Immature natural killer cell (primary cell): ENCODE results near the gene GRID1. TPM values are rescaled to one million over a fixed set of nuclear protein-coding genes. Genes with fewer than 3 reads are reported as not detected.
"Not testable (repeated sequence)": the region's sequence is repeated elsewhere in the genome, so short reads cannot be mapped to it uniquely, and the experiment has no call there.

ENCODE experiments used
- DNase-seq, 3 donors: peaks; one replicate each; pipeline ENCODE4 v3.0.0; 2022; ENCODE audit warnings: mixed read lengths in 1 of 3
- H3K27ac Mint-ChIP-seq, 6 donors: one replicate each; pipeline ENCODE4 v1.8.0; 2020; ENCODE audit warnings: mixed read lengths in 6 of 6, mild to moderate bottlenecking in 5 of 6, inconsistent platforms in 4 of 6, moderate library complexity in 3 of 6
- H3K27me3 Mint-ChIP-seq, 3 donors: one replicate each; pipeline ENCODE4 v1.8.0; 2020 to 2021; ENCODE audit warnings: low read depth in 3 of 3, mild to moderate bottlenecking in 3 of 3, mixed read lengths in 3 of 3, moderate library complexity in 3 of 3, inconsistent platforms in 1 of 3
- H3K36me3 Mint-ChIP-seq, 3 donors: one replicate each; pipeline ENCODE4 v1.8.0; 2020; ENCODE audit warnings: mixed read lengths in 3 of 3, inconsistent platforms in 2 of 3, mild to moderate bottlenecking in 2 of 3
- H3K4me1 Mint-ChIP-seq, 2 donors: one replicate each; pipeline ENCODE4 v1.8.0; 2020; ENCODE audit warnings: inconsistent platforms in 2 of 2, mild to moderate bottlenecking in 2 of 2, mixed read lengths in 2 of 2, moderate library complexity in 1 of 2
- H3K4me3 Mint-ChIP-seq, 5 donors: one replicate each; pipeline ENCODE4 v1.8.0; 2020; ENCODE audit warnings: mild to moderate bottlenecking in 5 of 5, mixed read lengths in 5 of 5, inconsistent platforms in 3 of 5, moderate library complexity in 3 of 5
- H3K9me3 Mint-ChIP-seq, 6 donors: one replicate each; pipeline ENCODE4 v1.8.0; 2020; ENCODE audit warnings: mild to moderate bottlenecking in 6 of 6, mixed read lengths in 6 of 6, inconsistent platforms in 4 of 6, moderate library complexity in 3 of 6
- polyA plus RNA-seq, 3 donors: library from polyadenylated mRNA; unstranded; fragments of 300-500 nt; fragmentation: Illumina TruSeq; gene quantifications; one replicate each; pipeline ENCODE4 v1.2.3, GENCODE V29; 2021

The GRID1 gene
- polyA plus RNA-seq, 3 donors from 2014 or later, result not detected

DNA sequence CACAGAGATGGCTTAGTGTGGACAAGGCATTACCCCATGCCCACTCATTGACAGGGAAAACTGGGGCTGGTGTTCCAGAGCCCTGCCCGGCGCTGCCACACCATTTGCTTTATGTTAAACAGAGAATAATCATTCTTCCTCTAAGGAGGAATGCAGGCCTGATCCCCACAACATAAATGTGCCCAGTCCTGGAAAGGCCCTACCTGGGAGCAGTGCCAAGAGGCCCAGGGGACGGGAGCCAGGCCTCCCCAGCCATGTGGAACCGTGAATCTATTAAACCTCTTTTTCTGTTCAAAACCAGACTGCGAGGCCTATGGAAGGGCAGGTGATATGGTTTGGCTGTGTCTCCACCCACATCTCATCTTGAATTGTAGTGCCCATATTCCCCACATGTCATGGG is 264.1 kb downstream of the GRID1 start:
- Mint-ChIP-seq H3K27me3 (peaks cover 0 to 3% (median 2%) of the 10 kb centered on the region in 3 donors), H3K36me3 (no peaks in the 10 kb centered on the region), H3K4me3 (no peak overlapping the region), H3K9me3 (peaks cover 0 to 2% (median 0%) of the 10 kb centered on the region in 6 donors), H3K4me1 (no peaks in the 10 kb centered on the region), H3K27ac (no peak overlapping the region)
- DNase-seq, result no peak

DNA sequence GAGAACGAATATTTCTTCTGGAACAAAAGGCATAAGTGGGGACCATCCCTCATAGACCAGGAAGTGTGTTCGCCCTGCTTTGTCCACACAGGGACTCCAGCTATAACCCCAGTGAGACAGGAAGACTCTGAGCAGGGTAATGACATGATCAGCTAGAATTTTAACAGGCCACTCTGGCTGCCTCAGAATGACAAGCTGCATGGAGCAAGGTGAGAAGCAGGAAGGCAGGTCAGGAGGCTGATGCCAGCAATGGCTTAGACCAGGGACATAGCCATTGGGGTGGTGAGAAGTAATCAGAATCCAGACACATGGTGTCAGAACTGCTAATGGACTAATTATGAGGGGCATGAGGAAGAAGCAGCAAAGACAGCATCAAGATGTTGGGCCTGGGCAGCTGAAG is 264.6 kb downstream of the GRID1 start:
- H3K27ac Mint-ChIP-seq, result no peak overlapping the region
- no peak for DNase-seq
- peaks cover 0 to 2% (median 0%) of the 10 kb centered on the region in 6 donors for H3K9me3 Mint-ChIP-seq
- no peaks in the 10 kb centered on the region for H3K4me1 Mint-ChIP-seq
- H3K36me3 Mint-ChIP-seq, result no peaks in the 10 kb centered on the region
- peaks cover 0 to 3% (median 0%) of the 10 kb centered on the region in 3 donors for H3K27me3 Mint-ChIP-seq
- H3K4me3 Mint-ChIP-seq, result no peak overlapping the region

DNA sequence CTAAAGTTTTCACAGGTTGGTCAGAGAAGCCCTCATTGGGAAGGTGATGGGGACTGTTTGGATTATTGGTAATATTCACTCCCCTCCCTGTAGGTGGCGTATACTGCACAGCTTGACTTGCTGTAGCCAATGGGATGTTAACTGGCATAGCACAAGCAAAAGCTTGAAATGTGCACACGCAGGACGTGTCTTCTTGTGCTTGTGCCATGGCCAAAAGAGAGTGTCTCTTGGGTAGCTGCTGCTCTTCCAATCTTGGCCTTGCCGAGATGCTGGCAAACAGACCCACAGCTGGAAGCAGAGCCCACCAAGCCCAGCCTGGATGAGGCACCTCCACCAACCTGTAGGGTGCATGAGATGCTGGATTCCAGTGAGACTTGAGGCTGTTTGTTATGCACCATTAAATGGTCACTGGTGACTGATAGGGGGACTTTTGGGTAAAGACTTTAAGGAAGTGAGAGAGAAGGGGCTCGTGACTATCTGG is 266.0 kb downstream of the GRID1 start:
- Mint-ChIP-seq H3K9me3 (peaks cover 0 to 2% (median 0%) of the 10 kb centered on the region in 6 donors), H3K36me3 (no peaks in the 10 kb centered on the region), H3K4me3 (no peak overlapping the region), H3K4me1 (no peaks in the 10 kb centered on the region), H3K27me3 (peaks cover 0 to 3% (median 0%) of the 10 kb centered on the region in 3 donors), H3K27ac (no peak overlapping the region)
- DNase-seq, result no peak

DNA sequence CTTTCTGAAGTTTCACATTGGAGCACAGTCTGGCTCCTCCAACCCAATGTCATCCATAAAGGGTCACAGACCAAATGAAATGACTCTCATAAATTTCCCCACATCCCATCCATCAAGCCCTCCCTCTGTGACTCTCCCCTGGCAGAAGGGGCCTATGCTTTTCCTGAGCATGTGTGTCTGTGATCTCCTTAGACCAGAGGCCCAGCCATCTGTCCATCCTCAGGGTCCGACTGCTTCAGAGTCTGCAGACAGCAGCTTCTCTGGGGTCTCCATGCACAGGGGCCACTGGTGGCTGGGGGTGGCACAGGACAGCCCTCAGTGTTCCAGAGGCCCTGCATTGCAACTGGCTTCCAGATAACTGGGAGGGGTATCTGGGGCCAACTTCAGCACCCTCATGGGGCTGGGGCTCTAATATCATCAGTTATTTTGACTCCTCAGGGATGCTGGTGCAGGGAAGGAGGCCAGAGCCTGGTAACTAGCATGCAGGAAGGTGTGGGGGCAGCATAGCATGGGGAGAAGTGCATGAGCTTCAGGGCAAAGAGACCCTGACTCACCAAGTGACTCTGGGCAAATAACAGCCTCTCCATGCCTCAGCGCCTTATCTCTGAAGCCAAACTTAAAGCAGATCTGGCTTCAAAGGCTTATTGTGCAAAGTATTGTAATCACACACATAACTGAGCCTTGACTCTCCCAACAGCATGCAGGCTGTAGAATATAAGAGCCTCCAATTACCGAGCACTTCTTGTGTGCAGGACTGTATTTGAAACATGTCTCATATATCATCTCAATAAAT is 266.9 kb downstream of the GRID1 start:
- H3K36me3 Mint-ChIP-seq, result no peaks in the 10 kb centered on the region
- peaks cover 0 to 3% (median 0%) of the 10 kb centered on the region in 3 donors for H3K27me3 Mint-ChIP-seq
- H3K4me3 Mint-ChIP-seq, result no peak overlapping the region
- H3K4me1 Mint-ChIP-seq, result no peaks in the 10 kb centered on the region
- no peak for DNase-seq
- peaks cover 0 to 2% (median 0%) of the 10 kb centered on the region in 6 donors for H3K9me3 Mint-ChIP-seq
- no peak overlapping the region for H3K27ac Mint-ChIP-seq

DNA sequence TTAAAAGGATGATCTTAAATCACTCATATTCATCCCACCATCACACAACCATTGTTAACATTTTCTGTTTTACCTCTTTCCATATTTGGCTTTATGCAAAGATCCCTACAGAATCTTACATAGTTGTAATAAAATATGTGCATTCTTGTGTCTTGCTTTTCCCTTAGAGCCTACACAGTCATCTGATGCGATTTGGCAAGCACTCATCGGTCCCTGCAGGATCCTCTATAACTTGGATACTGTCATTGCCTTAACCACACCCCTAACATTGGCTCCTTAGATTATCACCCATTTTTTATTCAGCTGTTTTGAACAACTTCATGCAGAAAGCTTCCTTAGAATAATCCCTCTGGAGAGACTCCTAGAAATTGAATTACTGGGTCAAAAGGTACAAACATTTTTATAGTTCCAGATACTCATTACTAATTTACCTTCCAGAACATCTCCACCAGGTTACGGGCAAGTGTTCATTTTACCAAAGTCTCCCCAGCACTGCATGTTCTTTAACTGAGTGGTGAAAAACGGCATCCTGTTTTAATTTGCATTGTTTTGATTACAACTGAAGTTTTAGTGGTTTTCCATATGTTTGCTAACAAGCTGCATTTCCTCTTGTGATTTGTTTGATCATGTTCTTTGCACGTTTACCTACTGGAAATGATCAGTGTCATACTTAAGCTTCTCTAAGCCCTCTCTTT is 268.3 kb downstream of the GRID1 start:
- Mint-ChIP-seq H3K27ac (no peak overlapping the region), H3K4me3 (no peak overlapping the region), H3K4me1 (no peaks in the 10 kb centered on the region), H3K36me3 (no peaks in the 10 kb centered on the region), H3K9me3 (peaks cover 0 to 2% (median 0%) of the 10 kb centered on the region in 6 donors), H3K27me3 (peaks cover 0 to 1% (median 0%) of the 10 kb centered on the region in 3 donors)
- no peak for DNase-seq

DNA sequence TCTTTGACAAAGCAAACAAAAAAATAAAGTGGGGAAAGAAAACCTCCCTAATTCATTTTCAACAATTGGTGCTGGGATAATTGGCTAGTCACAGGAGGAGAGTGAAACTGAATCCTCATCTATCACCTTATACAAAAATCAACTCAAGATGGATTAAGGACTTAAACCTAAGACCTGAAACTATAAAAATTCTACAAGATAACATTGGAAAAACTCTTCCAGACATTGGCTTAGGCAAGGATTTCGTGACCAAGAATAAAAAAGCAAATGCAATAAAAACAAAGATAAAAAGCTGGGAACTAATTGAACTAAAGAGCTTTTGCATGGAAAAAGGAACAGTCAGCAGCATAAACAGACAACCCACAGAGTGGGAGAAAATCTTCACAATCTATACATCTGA is 271.5 kb downstream of the GRID1 start:
- H3K4me3 Mint-ChIP-seq, H3K9me3 Mint-ChIP-seq, H3K36me3 Mint-ChIP-seq, H3K27me3 Mint-ChIP-seq, H3K4me1 Mint-ChIP-seq, DNase-seq, H3K27ac Mint-ChIP-seq: not testable (repeated sequence)

DNA sequence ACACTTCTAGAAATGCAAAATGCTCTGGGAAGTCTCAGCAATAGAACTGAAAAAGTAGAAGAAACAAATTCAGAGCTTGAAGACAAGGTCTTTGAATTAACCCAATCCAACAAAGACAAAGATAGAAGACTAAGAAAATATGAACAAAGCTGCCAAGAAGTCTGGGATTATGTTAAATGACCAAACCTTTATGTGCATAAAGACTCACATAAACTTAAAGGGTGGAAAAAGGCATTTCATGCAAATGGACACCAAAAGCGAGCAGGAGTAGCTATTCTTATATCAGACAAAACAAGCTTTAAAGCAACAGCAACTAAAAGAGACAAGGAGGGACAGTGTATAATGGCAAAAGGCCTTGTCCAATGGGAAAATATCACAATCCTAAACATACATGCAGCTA is 274.3 kb downstream of the GRID1 start:
- H3K4me1 Mint-ChIP-seq, DNase-seq, H3K9me3 Mint-ChIP-seq, H3K4me3 Mint-ChIP-seq, H3K27ac Mint-ChIP-seq, H3K36me3 Mint-ChIP-seq: not testable (repeated sequence)
- peaks cover 0 to 11% (median 4%) of the 10 kb centered on the region in 3 donors for H3K27me3 Mint-ChIP-seq

DNA sequence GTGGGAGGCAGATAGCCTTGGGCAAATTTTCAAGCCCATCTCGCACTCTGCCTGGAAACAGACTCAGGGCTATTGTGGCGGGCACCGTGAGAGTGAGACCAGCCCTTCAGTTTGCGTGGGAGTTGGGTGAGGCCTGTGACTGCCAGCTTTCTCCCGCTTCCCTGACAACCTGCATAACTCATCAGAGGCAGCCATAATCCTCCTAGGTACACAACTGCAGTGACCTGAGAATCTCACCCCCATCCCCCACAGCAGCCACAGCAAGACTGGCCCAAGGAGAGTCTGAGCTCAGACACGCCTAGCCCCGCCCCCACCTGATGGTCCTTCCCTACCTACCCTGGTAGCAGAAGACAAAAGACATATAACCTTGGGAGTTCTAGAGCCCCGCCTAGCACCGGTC is 275.4 kb downstream of the GRID1 start:
- Mint-ChIP-seq H3K27me3 (peaks cover 0 to 13% (median 7%) of the 10 kb centered on the region in 3 donors), H3K4me1 (no peaks in the 10 kb centered on the region), H3K4me3 (no peak overlapping the region), H3K9me3 (no peaks in the 10 kb centered on the region), H3K27ac (no peak overlapping the region), H3K36me3 (no peaks in the 10 kb centered on the region)
- no peak for DNase-seq

DNA sequence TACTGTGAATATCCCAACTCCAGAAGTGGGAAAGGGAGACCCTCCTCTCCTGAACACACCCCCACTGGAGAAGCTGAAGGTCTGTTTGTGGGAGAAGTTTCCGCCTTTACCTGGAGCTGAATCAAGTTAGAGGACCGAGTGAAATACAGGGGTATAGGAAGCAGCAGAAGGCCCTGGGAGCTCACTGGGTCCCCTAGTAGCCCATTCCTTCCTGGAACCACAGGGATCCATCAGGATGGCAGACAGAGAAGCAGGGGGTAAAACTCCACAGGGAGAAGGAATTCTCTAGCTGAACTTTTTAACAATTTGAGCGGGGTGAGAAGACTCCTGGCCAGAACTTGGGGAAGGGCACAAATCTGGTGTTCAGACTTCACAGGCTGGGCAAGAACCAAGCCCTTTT is 275.8 kb downstream of the GRID1 start:
- DNase-seq, result no peak
- no peaks in the 10 kb centered on the region for H3K36me3 Mint-ChIP-seq
- H3K4me1 Mint-ChIP-seq, result no peaks in the 10 kb centered on the region
- H3K9me3 Mint-ChIP-seq, result no peaks in the 10 kb centered on the region
- no peak overlapping the region for H3K4me3 Mint-ChIP-seq
- no peak overlapping the region for H3K27ac Mint-ChIP-seq
- peaks cover 0 to 13% (median 7%) of the 10 kb centered on the region in 3 donors for H3K27me3 Mint-ChIP-seq

DNA sequence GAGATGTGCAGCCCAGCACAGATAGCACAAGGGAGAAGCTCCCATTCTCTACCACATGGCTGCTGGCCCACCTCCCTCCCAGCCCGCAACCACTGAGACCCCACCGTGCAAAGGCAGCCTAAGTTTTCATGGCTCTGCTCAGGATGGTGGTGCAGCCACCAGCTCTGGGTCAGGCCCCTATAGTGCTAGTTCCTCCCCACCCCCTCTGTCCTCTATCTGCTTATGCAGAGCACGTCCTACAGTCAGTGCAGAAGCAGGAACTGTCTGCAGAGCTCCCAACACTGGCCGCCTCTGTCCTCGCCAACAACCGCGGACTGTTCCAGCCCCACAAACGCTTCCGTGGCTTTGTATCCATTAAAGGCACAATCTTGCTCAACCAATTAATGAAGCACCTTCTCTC is 278.9 kb downstream of the GRID1 start:
- H3K27ac Mint-ChIP-seq, result no peak overlapping the region
- H3K27me3 Mint-ChIP-seq, result peaks cover 0 to 15% (median 7%) of the 10 kb centered on the region in 3 donors
- H3K36me3 Mint-ChIP-seq, result no peaks in the 10 kb centered on the region
- no peak overlapping the region for H3K4me3 Mint-ChIP-seq
- H3K4me1 Mint-ChIP-seq, result no peaks in the 10 kb centered on the region
- peaks cover 0 to 1% (median 0%) of the 10 kb centered on the region in 6 donors for H3K9me3 Mint-ChIP-seq
- no peak for DNase-seq

DNA sequence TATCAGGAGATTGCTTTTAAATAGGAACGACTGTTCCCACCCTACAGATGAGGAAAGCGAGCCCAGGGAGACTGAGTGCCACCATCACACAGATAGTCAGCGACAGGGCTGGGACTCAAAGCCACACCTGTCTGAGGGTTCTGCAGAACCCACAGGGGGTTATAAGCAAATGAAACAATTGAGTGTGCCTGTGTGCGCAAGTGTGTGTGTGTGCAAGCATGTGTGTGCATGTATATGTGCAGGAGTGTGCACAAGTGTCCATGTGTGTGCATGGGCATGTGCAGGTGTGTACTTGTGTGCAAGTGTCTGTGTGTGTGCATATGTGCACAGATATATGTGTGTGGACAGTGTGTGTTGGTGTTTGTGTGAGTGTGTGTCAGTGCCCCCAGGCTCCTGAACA is 280.2 kb downstream of the GRID1 start:
- H3K36me3 Mint-ChIP-seq, result no peaks in the 10 kb centered on the region
- no peaks in the 10 kb centered on the region for H3K4me1 Mint-ChIP-seq
- H3K4me3 Mint-ChIP-seq, result no peak overlapping the region
- H3K9me3 Mint-ChIP-seq, result peaks cover 0 to 1% (median 0%) of the 10 kb centered on the region in 6 donors
- H3K27me3 Mint-ChIP-seq, result peaks cover 0 to 15% (median 7%) of the 10 kb centered on the region in 3 donors
- DNase-seq, result no peak
- H3K27ac Mint-ChIP-seq, result no peak overlapping the region

DNA sequence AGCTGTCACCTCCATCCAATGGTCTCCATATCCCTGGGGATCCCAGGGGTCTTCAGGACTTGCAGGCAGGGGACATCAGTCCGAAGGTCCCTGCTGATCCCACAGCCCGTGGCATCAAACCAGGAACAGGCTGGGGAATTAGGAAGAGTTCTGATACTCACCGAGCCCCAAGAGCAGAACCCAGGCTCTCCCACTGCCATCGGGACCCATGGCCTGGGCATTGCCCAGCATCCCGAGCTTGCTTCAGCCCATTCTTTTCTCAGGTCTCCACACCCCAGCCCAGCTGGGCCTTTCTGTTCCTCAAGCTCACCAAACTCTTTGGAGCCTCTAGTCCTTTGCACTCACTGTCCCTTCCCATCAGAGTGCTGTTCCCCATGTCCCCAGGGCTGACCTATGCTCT is 280.9 kb downstream of the GRID1 start:
- no peak overlapping the region for H3K4me3 Mint-ChIP-seq
- H3K27ac Mint-ChIP-seq, result no peak overlapping the region
- no peak for DNase-seq
- peaks cover 3 to 15% (median 7%) of the 10 kb centered on the region in 3 donors for H3K27me3 Mint-ChIP-seq
- H3K4me1 Mint-ChIP-seq, result no peaks in the 10 kb centered on the region
- H3K36me3 Mint-ChIP-seq, result no peaks in the 10 kb centered on the region
- peaks cover 0 to 1% (median 0%) of the 10 kb centered on the region in 6 donors for H3K9me3 Mint-ChIP-seq

DNA sequence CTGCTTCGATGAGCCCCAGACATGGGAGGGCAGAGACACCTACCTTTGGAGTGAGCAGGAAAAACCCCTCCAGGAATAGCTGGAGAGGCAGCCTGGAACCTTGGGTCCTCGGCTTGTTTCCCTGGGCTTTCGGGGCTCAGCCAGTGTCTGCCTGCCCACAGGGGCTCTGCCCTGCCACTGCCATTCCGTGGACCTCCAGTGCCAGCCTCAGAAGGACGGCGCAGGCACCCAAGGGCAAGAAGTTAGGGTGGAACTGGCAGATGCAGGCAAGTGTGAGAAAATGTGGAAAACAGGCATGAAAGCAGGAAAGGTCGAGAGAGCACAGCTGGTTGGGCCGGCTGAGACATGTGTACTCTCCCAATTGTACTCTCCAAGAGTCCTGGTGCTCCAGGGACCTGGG is 281.5 kb downstream of the GRID1 start:
- H3K27me3 Mint-ChIP-seq, result peaks cover 3 to 14% (median 7%) of the 10 kb centered on the region in 3 donors
- H3K4me1 Mint-ChIP-seq, result no peaks in the 10 kb centered on the region
- DNase-seq, result no peak
- H3K27ac Mint-ChIP-seq, result no peak overlapping the region
- no peak overlapping the region for H3K4me3 Mint-ChIP-seq
- H3K36me3 Mint-ChIP-seq, result no peaks in the 10 kb centered on the region
- H3K9me3 Mint-ChIP-seq, result peaks cover 0 to 1% (median 0%) of the 10 kb centered on the region in 6 donors

DNA sequence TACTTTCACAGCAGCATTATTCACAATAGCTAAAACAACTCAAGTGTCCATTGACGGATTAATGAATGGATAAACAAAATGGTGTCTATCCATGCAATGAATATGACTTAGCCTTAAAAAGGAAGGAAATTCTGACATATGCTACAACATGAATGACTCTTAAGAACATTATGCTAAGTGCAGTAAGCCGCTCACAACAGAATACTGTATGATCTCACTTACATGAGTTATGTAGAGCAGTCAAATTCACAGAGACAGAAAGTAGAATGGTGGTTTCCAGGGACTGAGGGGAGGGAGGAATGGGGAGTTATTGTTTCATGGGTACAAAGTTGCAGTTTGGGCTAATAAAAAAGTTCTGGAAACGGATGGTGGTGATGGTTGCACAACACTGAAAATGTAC is 282.0 kb downstream of the GRID1 start:
- no peak overlapping the region for H3K27ac Mint-ChIP-seq
- no peaks in the 10 kb centered on the region for H3K36me3 Mint-ChIP-seq
- peaks cover 0 to 1% (median 0%) of the 10 kb centered on the region in 6 donors for H3K9me3 Mint-ChIP-seq
- H3K4me3 Mint-ChIP-seq, result no peak overlapping the region
- peaks cover 3 to 15% (median 7%) of the 10 kb centered on the region in 3 donors for H3K27me3 Mint-ChIP-seq
- no peaks in the 10 kb centered on the region for H3K4me1 Mint-ChIP-seq
- no peak for DNase-seq
